ENCODE results near the gene MAGI2. TPM values are rescaled to one million over a fixed set of nuclear protein-coding genes. Genes with fewer than 3 reads are reported as not detected.
A peak's percentile ranks its signal among the peaks of the same experiment; 100 is the strongest.

Gene MAGI2
- total RNA-seq, 2 donors from 2014 or later = 3.9 to 10.5 TPM

DNA sequence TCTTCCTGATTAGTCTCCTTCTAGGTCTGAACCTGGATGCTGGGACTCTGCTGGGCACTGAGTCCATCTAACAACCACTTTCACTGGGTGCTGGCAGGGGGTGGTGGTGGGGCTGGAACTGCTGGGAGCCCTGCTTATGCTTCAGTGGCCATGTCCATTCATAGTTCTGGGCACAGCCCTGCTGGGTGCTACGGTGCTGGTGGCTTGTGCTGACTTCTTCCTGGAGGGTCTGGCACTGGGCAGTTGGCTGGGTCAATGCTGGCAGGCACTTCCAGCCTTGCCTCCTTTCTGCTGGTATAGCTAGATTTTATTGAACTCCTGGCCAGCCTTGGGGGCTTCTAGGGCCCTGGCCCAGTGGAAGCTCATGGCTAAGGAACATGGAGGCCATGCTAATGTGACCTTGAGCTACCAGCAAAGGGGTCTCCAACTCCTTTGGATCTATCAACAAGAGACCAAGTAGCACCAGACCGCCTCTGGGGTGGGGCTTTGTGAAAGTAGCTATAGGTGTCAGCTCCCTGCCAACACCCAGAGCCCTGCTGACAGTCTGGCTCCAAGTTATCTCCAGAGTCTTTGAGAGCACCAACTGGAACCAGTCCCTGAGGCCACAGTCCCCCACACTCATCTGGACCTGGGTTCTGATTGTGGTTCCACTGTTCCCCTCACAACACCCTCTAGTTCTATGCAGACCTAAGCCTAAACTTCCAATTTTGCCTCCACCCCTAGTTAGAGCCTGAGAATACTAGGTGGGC is 99.6 kb downstream of the MAGI2 start:
- no peak for ATAC-seq
- Histone ChIP-seq H3K4me3 (no peak overlapping the region), H3K27me3 (no peaks in the 10 kb centered on the region), H3K4me1 (no peaks in the 10 kb centered on the region), H3K9me3 (no peaks in the 10 kb centered on the region), H3K36me3 (replicated peaks in 1 of 2; ENCODE audit: insufficient read depth in 1 of 2, low read depth in 2 of 2) (no peaks in the 10 kb centered on the region), H3K27ac (no peak overlapping the region)
- WGBS, 2 donors = 53 to 85% methylated on average over 2 of the region's 2 CpGs
- no peak for DNase-seq
- TF ChIP-seq, protein P1, sequence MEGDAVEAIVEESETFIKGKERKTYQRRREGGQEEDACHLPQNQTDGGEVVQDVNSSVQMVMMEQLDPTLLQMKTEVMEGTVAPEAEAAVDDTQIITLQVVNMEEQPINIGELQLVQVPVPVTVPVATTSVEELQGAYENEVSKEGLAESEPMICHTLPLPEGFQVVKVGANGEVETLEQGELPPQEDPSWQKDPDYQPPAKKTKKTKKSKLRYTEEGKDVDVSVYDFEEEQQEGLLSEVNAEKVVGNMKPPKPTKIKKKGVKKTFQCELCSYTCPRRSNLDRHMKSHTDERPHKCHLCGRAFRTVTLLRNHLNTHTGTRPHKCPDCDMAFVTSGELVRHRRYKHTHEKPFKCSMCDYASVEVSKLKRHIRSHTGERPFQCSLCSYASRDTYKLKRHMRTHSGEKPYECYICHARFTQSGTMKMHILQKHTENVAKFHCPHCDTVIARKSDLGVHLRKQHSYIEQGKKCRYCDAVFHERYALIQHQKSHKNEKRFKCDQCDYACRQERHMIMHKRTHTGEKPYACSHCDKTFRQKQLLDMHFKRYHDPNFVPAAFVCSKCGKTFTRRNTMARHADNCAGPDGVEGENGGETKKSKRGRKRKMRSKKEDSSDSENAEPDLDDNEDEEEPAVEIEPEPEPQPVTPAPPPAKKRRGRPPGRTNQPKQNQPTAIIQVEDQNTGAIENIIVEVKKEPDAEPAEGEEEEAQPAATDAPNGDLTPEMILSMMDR (IDR thresholded peaks at IDR 0.05) = no peak
- intact Hi-C loops (cut with DNase I) = no loop called here

DNA sequence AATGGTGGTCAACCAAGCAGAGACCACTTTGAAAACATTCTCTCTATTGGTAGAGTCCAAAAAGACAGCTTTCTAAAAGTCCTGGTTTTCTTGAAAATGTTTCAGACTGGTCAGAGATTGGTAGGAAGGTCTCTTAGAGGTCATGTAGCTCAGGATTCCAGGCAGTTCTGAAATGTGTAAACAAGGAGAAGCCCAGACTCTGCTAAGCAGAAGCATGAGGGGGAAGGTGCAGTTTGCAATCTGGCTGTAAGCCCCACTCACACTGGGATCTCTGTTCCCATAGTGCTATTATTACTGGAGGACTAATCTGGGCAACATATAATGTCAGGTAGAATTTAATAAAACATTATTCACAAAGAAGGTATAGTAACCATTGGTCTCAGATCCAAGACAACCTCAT is 101.1 kb downstream of the MAGI2 start:
- Histone ChIP-seq H3K36me3 (replicated peaks in 1 of 2; ENCODE audit: insufficient read depth in 1 of 2, low read depth in 2 of 2) (no peaks in the 10 kb centered on the region), H3K27ac (no peak overlapping the region), H3K4me1 (no peaks in the 10 kb centered on the region), H3K27me3 (no peaks in the 10 kb centered on the region), H3K4me3 (no peak overlapping the region), H3K9me3 (no peaks in the 10 kb centered on the region)
- intact Hi-C loops (cut with DNase I) = no loop called here
- ATAC-seq (no peak), DNase-seq (no peak)
- TF ChIP-seq, protein P1 (IDR thresholded peaks at IDR 0.05) = no peak
- TF ChIP-seq POLR2A (IDR thresholded peaks at IDR 0.05) = no peak

DNA sequence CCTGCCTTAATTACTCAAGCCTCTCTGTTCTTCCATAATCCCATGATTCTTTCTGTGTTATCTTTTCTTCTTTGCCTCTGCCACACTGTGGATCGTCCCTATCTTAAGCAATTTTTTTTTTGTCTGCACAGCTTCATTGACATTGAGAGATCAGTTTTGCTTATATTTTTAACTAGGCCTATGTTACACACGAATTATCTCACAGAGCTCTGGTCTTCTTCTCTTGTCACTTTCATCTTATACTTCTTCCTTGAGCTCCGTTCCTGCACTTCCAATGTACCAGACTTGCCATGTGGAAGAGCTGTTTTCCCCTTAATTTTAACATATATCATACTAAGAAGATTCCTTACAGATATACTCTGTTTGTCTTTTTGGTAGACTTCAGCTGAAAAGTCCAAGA is 106.1 kb downstream of the MAGI2 start:
- TF ChIP-seq, protein P1 (IDR thresholded peaks at IDR 0.05) = no peak
- no peak for TF ChIP-seq POLR2A (IDR thresholded peaks at IDR 0.05)
- H3K27me3 ChIP-seq = no peaks in the 10 kb centered on the region
- no peak for ATAC-seq
- no peak overlapping the region for H3K4me3 ChIP-seq
- H3K36me3 ChIP-seq (replicated peaks in 1 of 2; ENCODE audit: insufficient read depth in 1 of 2, low read depth in 2 of 2) = no peaks in the 10 kb centered on the region
- WGBS, 2 donors = 37 to 39% methylated on average over 3 of the region's 3 CpGs
- no peak for DNase-seq
- intact Hi-C loops (cut with DNase I) = no loop called here
- no peaks in the 10 kb centered on the region for H3K9me3 ChIP-seq
- no peaks in the 10 kb centered on the region for H3K4me1 ChIP-seq
- no peak overlapping the region for H3K27ac ChIP-seq

DNA sequence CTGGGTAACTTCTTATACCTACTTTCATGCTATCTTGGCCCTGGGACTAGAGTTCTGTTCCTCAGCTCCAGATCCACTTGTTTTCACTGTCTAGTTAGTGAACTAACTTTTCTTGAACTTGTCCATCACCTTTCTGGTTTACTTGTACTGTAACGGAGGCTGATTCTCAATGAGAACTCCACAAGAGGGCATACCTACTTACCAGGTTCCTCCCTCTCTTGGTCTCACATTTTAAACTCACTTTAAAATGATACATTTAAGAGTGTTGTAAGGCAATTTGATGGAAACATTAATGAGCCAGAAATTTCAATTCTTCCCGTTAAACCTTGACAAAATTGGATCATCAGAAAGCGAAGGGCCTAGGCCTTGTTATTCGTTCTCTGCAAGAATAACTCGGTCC is 111.6 kb downstream of the MAGI2 start:
- WGBS, 2 donors = 78 to 79% methylated on average over 5 of the region's 5 CpGs
- ATAC-seq (no peak), DNase-seq (no peak)

More for the DNA sequence above, 111.6 kb downstream of the MAGI2 start:
- Histone ChIP-seq H3K27me3 (no peaks in the 10 kb centered on the region), H3K27ac (no peak overlapping the region), H3K36me3 (replicated peaks in 1 of 2; ENCODE audit: insufficient read depth in 1 of 2, low read depth in 2 of 2) (no peaks in the 10 kb centered on the region), H3K4me1 (no peaks in the 10 kb centered on the region), H3K9me3 (no peaks in the 10 kb centered on the region), H3K4me3 (no peak overlapping the region)
- TF ChIP-seq, protein P1 (IDR thresholded peaks at IDR 0.05) = peak in 1 of 7 experiments; percentile 5
- no peak for TF ChIP-seq POLR2A (IDR thresholded peaks at IDR 0.05)
- intact Hi-C loops (cut with DNase I) = no loop called here

Measured in body of pancreas (tissue), 4 donors.